Stimulated activated naive CD4-positive, alpha-beta T cell (primary cell): ENCODE measurements around the gene KCNMA1.

ENCODE experiments used
- DNase-seq, 6 experiments: peaks; one replicate each; lab custom pipeline; 2025; lab: John Stamatoyannopoulos, UW

The KCNMA1 gene

GRCh38 chr10:77325233-77325537 lies 312.4 kb downstream of the KCNMA1 start:
- DNase-seq, result no peak

GRCh38 chr10:77321838-77322237 lies 315.8 kb downstream of the KCNMA1 start:
- DNase-seq, result no peak

- DNase-seq, result no peak
Measured at GRCh38 chr10:77320971-77321471, 316.6 kb downstream of the KCNMA1 start.

- DNase-seq, result no peak
Measured at GRCh38 chr10:77319557-77319956, 318.1 kb downstream of the KCNMA1 start.

- DNase-seq, result no peak
Measured at GRCh38 chr10:77318739-77319138, 318.9 kb downstream of the KCNMA1 start.

DNA sequence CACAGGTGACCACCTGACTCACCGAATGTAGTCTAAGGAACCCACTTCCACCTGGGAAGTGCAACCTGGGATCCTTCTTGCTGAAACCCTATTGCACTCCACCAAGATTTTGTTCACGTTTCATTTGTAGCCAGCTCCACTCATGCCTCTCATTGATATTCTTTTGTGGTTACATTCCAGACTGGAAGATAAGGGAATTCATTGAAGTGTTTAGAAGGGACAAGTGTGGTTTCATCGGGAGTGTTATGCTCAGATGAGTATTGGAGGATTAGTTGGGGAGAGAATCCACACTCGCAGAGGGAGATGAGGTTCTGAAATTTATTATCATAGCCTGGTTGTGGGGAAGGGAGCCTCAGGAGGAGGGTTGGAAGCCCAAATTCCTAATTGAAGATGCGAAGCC lies 320.4 kb downstream of the KCNMA1 start:
- DNase-seq, result no peak

DNA sequence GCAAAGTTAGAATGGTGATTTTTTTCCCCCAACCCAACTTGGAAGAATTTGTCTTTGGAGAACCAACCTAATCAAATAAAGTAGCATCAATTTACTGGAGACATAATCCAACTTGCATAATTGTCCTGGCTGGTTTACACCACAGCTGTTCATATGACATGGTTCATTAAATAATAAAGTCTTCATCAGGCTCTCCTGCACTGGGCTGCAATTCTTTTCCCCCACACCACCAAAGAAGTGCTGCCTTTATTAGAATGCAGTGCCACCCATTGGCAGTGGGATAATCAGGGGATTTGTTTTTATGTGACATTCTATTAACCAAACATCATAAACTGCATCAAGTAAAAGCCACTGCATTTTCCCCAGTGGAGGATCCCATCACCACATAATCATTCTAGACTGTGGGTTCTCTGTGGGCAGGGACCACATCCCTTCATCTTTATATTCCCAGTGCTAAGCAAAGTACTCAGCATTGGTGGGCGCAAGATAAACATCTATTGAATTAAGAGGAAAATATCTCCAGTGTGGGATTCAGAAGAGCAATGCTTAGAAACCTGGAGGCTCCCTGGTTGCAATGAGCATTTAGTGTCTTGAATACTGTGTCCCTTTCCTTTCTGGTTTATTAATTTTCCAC lies 322.0 kb downstream of the KCNMA1 start:
- DNase-seq, result no peak

DNA sequence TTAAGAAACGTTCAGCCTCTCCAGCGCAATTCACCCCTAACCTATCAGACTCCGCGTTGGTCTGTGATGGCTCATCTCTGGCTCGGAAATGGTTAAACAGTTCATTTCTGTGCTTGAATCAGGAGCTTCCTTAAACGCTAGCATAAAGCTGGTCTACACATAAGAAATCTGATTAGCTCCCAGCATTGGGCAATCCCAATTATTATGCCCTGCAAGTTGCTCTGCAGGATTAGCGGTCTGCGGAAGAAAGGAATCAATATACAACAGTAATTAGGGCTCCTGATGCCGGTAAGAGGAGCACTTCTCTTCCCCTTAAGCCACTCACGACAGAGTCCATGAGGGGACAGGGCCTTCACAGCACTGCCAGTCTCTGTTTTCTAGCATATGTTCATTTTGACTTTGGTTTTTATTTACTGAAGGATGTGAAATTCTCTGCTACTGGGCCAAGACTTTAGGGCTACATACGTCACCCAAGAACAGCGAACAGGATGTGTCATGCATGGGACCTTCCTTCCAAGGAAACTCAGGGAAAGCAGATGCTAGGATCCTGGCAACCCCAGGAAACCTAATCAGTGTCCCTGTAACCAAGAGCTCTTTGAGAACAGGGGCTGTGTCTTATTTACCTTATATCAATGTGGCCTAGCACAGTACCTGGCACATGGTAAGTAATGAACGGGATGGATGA lies 324.4 kb downstream of the KCNMA1 start:
- no peak for DNase-seq

DNA sequence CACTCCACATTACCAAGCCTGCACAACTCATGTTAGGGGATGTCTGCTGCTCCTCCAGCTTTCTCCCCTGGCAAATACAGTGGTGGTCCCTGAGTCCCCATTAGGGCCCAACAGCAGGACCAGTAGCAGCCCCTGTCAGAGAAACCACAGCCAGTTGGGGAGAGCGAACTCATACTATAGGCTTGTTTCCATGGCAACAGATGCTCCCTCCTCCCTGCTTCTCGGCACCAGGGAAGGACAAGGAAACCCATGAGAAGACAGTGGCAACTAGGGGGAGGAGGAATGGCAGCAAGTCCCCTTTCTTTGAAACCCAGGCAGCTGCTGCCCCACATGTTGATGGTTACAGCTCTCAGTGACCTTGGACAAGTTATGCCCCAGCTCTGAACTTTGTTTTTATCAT lies 326.4 kb downstream of the KCNMA1 start:
- DNase-seq, result no peak

- no peak for DNase-seq
Measured at GRCh38 chr10:77310288-77310840, 327.2 kb downstream of the KCNMA1 start.

- no peak for DNase-seq
Measured at GRCh38 chr10:77309509-77309908, 328.1 kb downstream of the KCNMA1 start.

DNA sequence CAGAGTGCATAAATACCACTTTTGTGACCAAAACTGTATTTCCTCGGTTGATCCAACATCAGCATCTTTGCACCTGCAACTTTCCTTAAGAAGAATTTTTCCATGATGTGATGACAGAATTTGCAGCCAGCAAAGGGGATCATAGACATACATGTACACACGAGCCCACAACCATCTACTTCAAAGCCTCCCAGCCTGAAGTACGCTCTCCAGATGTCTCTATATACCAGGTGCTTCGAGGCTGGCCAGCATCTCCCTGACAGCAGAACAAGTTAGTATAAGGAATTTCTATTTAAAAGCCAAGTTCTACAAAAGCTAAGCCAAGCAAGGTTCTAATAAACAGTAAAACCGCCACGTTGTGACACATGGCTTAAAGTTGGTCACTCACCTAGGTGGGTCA lies 328.5 kb downstream of the KCNMA1 start:
- DNase-seq, result no peak

DNA sequence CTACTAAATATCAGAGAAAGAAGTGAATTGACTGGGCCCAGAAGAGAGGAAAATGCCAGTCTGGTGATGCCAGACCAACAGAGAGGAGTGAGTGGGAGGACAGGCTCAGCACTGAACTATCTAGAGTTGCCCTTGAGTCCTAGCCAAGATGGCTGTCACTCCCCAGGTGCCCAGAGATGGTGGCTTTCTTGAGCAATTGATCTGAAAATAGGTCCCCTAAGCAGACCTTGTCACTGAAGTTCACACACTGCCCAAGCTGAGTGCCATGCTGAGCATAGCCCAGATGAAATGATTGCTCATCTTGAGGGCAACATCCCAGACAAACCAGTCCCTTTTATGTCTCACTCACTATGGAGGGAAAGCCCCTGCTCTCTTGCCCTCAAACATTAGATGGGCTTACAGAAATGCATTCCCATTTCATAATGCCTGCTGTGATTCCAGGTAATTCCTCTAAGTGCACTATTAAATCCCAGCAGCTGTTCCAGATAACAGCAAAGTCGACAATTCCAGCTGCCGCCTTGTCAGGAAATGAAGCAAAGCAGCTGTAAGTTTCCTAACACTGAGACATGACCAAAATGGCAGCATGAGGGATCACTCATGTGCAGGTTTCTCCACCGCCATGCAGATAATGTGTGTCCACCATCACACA lies 329.4 kb downstream of the KCNMA1 start:
- DNase-seq, result no peak

DNA sequence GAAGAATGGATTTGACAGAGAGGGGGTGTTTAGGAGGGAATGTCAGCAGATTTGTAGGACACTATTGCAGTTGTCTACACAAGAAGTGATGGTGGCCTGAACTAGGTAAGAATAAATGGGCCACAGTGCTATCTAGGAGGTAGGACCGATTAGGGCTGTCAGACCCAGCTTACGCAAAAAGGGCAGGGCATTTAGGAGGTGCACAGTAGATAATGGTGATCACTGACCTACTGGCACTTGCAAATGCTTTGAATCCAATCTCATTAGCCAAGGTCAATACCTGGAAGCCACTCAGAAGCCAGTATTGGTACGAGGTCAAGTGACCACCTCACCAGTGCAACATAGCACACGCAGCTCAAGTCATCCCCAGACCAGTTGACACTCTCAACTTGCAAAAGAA lies 330.9 kb downstream of the KCNMA1 start:
- no peak for DNase-seq

DNA sequence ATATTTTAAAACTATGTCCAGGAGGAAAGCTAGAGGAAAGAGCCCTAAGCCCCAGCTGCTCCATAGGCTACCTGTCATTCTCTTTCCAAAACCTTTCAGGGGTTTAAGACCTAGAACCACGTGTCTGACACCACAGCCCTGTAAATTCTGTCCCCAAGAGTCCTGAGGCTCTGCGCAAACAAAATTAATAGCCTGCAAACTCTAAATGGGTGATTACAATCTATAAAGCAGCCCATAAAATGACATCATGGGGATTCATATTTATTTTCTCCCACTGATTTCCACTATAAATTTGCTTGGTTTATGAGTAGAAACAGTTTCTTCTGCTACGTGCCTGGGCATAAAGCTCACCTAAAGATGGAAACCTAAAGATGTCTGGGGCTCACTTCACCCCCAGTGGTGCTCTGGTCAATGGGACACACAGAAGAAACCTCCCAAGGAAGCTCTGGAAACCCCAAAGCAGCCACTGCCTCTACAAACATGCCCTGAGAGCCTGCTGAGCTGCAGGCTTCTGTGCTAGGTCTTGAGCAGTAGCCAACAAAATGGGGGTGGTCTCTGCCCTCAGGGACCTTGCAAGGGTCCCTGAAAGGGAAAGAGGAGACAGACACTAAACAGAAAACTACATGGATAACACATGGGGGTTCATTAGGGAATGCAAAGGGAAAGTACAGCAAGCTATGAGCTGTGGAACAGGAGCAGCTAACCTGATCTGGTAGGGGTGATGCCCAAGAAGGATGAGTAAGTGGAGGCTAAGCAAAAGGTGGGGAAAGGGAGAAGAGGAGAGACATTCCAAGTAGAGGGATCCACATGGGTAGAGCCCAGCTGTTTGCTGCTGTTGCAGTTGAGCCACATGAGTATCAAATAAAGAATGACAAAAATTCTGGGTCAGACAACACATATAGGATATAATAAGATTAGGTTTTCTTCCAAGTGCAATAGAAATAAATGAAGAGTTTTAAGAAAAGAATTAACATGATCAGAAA lies 331.7 kb downstream of the KCNMA1 start:
- DNase-seq, result no peak

DNA sequence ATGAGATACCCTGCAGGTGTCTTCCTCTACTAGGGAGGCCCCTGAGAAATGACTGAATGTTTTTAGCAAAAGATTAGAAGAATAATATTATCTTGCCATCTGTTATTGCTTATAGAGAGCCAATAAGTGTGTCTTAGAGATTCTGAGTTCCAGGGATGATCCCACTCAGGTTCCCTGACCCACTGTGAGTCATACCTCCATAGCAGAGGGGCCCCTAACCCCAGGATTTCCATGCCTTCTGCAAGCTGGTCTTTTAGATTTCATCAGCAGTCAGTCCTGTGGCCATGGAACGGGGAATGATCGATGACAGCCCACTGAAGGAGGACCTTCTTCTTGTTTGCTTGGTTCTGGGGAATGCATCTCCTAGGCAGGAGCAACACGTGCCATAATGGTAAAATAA lies 333.4 kb downstream of the KCNMA1 start:
- no peak for DNase-seq

GRCh38 chr10:77301305-77301730 lies 336.3 kb downstream of the KCNMA1 start:
- no peak for DNase-seq

DNA sequence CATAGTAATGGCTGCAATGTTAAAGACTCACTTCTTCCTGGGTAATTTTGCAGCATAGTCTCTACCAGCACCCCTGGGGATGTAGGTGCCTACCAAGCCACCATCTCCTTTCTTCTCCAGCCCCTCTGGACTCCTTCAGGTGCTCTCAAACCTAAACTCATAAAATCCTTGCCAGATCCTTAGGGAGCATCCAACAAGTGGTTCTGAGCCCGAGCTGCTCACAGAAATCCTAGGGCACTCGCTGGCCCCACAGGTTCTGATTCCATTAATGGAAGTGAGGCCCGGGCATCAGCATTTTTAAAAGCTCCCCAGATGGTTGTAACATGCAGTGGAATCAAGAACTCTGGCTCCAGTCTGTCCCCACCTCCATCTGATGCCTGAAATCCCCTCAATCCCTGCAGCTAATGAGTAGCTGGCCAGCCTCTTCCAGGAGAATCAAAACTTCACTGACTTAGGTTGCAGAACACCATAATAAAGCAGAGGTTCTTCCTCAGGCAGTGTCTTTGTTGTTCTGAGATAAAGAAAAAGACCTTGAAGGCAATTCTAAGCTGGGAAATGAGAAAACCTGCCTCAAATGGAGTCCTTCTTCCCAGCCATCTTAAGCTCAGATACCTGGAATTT lies 336.8 kb downstream of the KCNMA1 start:
- no peak for DNase-seq

GRCh38 chr10:77299320-77299719 lies 338.3 kb downstream of the KCNMA1 start:
- DNase-seq, result no peak

DNA sequence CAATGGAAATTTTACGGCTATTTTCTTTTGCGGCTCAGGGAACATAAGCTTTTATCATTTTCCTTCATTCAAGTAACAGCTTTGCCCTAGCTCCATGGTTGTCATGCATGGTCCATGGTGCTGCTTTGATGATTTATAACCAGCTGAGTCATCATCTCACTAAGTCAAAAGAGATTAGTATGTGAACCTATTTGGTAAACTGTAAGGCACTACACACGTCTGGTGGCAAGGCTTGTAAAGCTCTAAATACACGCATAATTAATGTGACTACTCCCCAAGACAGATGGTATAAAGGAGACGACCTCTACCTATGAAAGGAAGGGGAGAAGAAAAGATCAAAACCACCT lies 340.2 kb downstream of the KCNMA1 start:
- no peak for DNase-seq

- DNase-seq, result no peak
Measured at GRCh38 chr10:77296534-77297392, 340.8 kb downstream of the KCNMA1 start.
